ENCODE data around the gene TALDO1.

DNA sequence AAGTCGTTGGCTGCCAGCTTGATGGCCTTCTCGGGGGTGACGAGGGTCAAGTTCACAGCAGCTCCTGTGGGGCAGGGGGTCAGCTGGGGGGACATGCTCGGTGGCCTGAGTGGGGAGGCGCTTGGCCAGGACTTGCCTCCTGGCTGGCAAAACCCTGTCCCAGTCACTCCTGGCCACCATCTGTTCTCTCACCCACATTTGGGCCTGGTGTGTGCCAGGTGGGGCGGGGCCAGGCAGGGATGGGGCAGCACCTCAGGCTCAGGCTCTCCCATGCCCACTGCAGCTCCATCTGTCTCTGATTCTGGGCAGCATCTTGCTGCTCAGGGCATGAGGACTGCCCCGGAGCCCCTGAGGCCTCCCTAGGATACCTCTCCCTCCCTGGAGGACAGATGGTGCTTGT lies 46.3 kb downstream of the TALDO1 start:
- TF ChIP-seq, protein P1, sequence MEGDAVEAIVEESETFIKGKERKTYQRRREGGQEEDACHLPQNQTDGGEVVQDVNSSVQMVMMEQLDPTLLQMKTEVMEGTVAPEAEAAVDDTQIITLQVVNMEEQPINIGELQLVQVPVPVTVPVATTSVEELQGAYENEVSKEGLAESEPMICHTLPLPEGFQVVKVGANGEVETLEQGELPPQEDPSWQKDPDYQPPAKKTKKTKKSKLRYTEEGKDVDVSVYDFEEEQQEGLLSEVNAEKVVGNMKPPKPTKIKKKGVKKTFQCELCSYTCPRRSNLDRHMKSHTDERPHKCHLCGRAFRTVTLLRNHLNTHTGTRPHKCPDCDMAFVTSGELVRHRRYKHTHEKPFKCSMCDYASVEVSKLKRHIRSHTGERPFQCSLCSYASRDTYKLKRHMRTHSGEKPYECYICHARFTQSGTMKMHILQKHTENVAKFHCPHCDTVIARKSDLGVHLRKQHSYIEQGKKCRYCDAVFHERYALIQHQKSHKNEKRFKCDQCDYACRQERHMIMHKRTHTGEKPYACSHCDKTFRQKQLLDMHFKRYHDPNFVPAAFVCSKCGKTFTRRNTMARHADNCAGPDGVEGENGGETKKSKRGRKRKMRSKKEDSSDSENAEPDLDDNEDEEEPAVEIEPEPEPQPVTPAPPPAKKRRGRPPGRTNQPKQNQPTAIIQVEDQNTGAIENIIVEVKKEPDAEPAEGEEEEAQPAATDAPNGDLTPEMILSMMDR (IDR thresholded peaks at IDR 0.05; ENCODE audit: poor library complexity): no peak
- TF ChIP-seq EZH2phosphoT487 (IDR thresholded peaks at IDR 0.05; ENCODE audit: low read depth, severe bottlenecking, unreplicated experiment) (no peak), EZH2 (IDR thresholded peaks at IDR 0.05; ENCODE audit: borderline replicate concordance) (no peak)
